ENCODE results near the gene NDUFAF5. TPM values are rescaled to one million over a fixed set of nuclear protein-coding genes. Genes with fewer than 3 reads are reported as not detected.

NDUFAF5 gene
- total RNA-seq, 1 experiment from 2014 or later: 40.2 TPM

- H2AK5ac ChIP-seq (ENCODE audit: insufficient read length, low read length): no peak overlapping the region
- no peak for TF ChIP-seq CTCF (conservative IDR thresholded peaks at IDR 0.05)
- no peaks in the 10 kb centered on the region for H3K23me2 ChIP-seq (ENCODE audit: insufficient read length, low read depth, low read length, poor library complexity, severe bottlenecking)
- no peak overlapping the region for H3K4ac ChIP-seq (ENCODE audit: low read depth, low read length)
- no peaks in the 10 kb centered on the region for H3K4me1 Mint-ChIP-seq
- no peak overlapping the region for H3K14ac ChIP-seq (ENCODE audit: insufficient read depth, low read length)
- no peak overlapping the region for H3K56ac ChIP-seq (ENCODE audit: insufficient read length, low read depth, low read length)
- no peaks in the 10 kb centered on the region for H4K20me1 ChIP-seq (ENCODE audit: control insufficient read depth, insufficient read depth, insufficient read length)
- H3K27ac ChIP-seq (ENCODE audit: insufficient read length, low read depth, low read length): no peak overlapping the region
- no peaks in the 10 kb centered on the region for H3K27me3 ChIP-seq (ENCODE audit: insufficient read depth, low read length)
- H3K9me3 ChIP-seq (ENCODE audit: control insufficient read depth, low read depth, low read length): no peaks in the 10 kb centered on the region
- H3T11ph ChIP-seq (ENCODE audit: low read length): no peak overlapping the region
- no peak overlapping the region for H2BK15ac ChIP-seq (ENCODE audit: low read depth, low read length)
- no peak overlapping the region for H2AFZ ChIP-seq (ENCODE audit: low read length)
- no peak overlapping the region for H2BK120ac ChIP-seq (ENCODE audit: low read depth, low read length, poor library complexity, severe bottlenecking)
- no peaks in the 10 kb centered on the region for H3K79me1 ChIP-seq (ENCODE audit: insufficient read depth, low read depth, low read length, poor library complexity, severe bottlenecking)
- no peak overlapping the region for H4K8ac ChIP-seq (replicated peaks; ENCODE audit: insufficient read length, low read depth, low read length)
- no peak overlapping the region for H2BK20ac ChIP-seq (ENCODE audit: low read depth, low read length, poor library complexity, severe bottlenecking)
- WGBS (ENCODE audit: extremely low coverage, insufficient read length, low lambda C conversion rate): no CpG with 5 or more reads among the region's 1 CpG
- H4K5ac ChIP-seq (ENCODE audit: insufficient read length, low read depth, low read length): no peak overlapping the region
- no peak overlapping the region for H3K4me3 Mint-ChIP-seq
- no peaks in the 10 kb centered on the region for H3K79me2 ChIP-seq (ENCODE audit: insufficient read depth, low read length)
- no peaks in the 10 kb centered on the region for H3K27me3 Mint-ChIP-seq (ENCODE audit: low read depth)
- no peak for DNase-seq
- H3K18ac ChIP-seq (ENCODE audit: insufficient read length, low read depth, low read length): no peak overlapping the region
- H3K9me3 Mint-ChIP-seq: peaks cover 0 to 4% of the 10 kb centered on the region in 2 experiments; a peak in 1 of 5 replicates
- H2BK5ac ChIP-seq (ENCODE audit: insufficient read length, low read length): no peak overlapping the region
- no peak overlapping the region for H4K91ac ChIP-seq (ENCODE audit: insufficient read length, low read depth, low read length)
- H3K23ac ChIP-seq (ENCODE audit: insufficient read length, low read depth, low read length): no peak overlapping the region
- H3K4me2 ChIP-seq (ENCODE audit: insufficient read depth, insufficient read length, low read length): no peak overlapping the region
- no peak overlapping the region for H3K27ac Mint-ChIP-seq
- no peaks in the 10 kb centered on the region for H3K4me1 ChIP-seq (ENCODE audit: insufficient read depth, low read length)
- no peak overlapping the region for H3K9ac ChIP-seq (ENCODE audit: extremely low read depth, insufficient read length, low read length)
- H2BK12ac ChIP-seq (ENCODE audit: insufficient read length, low read depth, low read length): no peak overlapping the region
- H3K36me3 Mint-ChIP-seq (ENCODE audit: insufficient read depth in 1 of 3, low read depth in 3 of 3): peaks cover 16 to 52% (median 29%) of the 10 kb centered on the region in 3 experiments
Measured at GRCh38 chr20:13756551-13756950, 28.3 kb upstream of the NDUFAF5 start.

Measured in H9 (cell line).